Psoas muscle (tissue), 8 donors: Measurements from ENCODE around the gene SP3. TPM values are rescaled to one million over a fixed set of nuclear protein-coding genes. Genes with fewer than 3 reads are reported as not detected.
"Not testable (repeated sequence)": the region's sequence is repeated elsewhere in the genome, so short reads cannot be mapped to it uniquely, and the experiment has no call there.

ENCODE experiments used
- ATAC-seq, 4 donors: fragments of 200-7000 bp; cut with Tn5 transposase; one replicate each; pipeline ENCODE4 v1.9.1; 2020; ENCODE audit warnings: moderate library complexity in 3 of 4, mild to moderate bottlenecking in 2 of 4
- DNase-seq, 2 donors: peaks; one replicate each; pipeline ENCODE4 v3.0.0-alpha.2; 2020
- H3K27ac ChIP-seq: fragments of 200-600 bp; one replicate; pipeline ENCODE4 v1.8.0; 2022
- H3K27me3 ChIP-seq, 3 donors: fragments of 200-600 bp in 1 of 3; one replicate each; pipeline versions ENCODE4 v1.6.1 to v1.8.0; 2013 to 2022; ENCODE audit warnings: low read length in 2 of 3, mild to moderate bottlenecking in 2 of 3, moderate library complexity in 1 of 3; ENCODE audit not compliant: insufficient read depth in 3 of 3
- H3K36me3 ChIP-seq, 2 donors: fragments of 200-600 bp in 1 of 2; one replicate each; pipeline versions ENCODE4 v1.6.1 to v1.8.0; 2013 to 2022; ENCODE audit warnings: low read depth in 1 of 2, mild to moderate bottlenecking in 1 of 2, moderate library complexity in 1 of 2; ENCODE audit not compliant: insufficient read depth in 1 of 2
- H3K4me1 ChIP-seq: fragments of 200-600 bp; one replicate; pipeline ENCODE4 v1.8.0; 2022
- H3K4me3 ChIP-seq: fragments of 200-600 bp; one replicate; pipeline ENCODE4 v1.8.0; 2022; ENCODE audit warnings: mild to moderate bottlenecking
- H3K9me3 ChIP-seq: fragments of 200-600 bp; one replicate; pipeline ENCODE4 v1.8.0; 2022
- WGBS, 3 donors: extraction: QIAGEN DNeasy Blood & Tissue Kit; methylation state at CpG; one replicate each; pipeline versions ENCODE4 v1.1.6 to v1.1.7; 2013; 5-methylcytosine and 5-hydroxymethylcytosine counted together
- intact Hi-C, 2 donors: fragments of 100-400 bp; cut with DNase I; formaldehyde crosslinking; loops; one replicate each; pipeline versions ENCODE4 v1.11.0 to v1.14.2; 2022
- polyA plus RNA-seq, 3 donors: library from polyadenylated mRNA; stranded (reverse); fragments of 200-250 nt; gene quantifications; one replicate each; pipeline ENCODE4 v1.2.3, GENCODE V29; 2013
- total RNA-seq, 4 donors: library from RNA; stranded (reverse); fragmentation: NEBNext Ultra II Directional in 2 of 4; extraction: Animal tissue kit (Norgen Biotek cat#: 25700) in 2 of 4; gene quantifications; one replicate each; pipeline versions ENCODE4 v1.2.1 to v1.2.4, GENCODE V29; 2021 to 2023
- TF ChIP-seq, protein P1 (sequence below): fragments of 200-600 bp; IDR thresholded peaks from one replicate; pipeline ENCODE4 v1.8.0; 2022; ENCODE audit warnings: antibody characterized with exemption
- donor health status: healthy with polysubstance abuse.
- donor health status: DM: no; HTN: no; CAD: no; lungs with moderate emphysema.
- donor health status: Bipolar disorder and iron deficiency.
- donor health status: healthy.
- donor health status: DM: yes; HTN: yes; CAD: no.
- donor health status: DM: no; HTN: no; CAD: no.
- donor health status: DM: no; HTN: no; CAD: no.
- donor health status: DM: yes; HTN: yes; CAD: no.

Gene SP3
- total and polyA plus RNA-seq, 7 donors = 13.9 to 52.0 (median 38.2) TPM

DNA sequence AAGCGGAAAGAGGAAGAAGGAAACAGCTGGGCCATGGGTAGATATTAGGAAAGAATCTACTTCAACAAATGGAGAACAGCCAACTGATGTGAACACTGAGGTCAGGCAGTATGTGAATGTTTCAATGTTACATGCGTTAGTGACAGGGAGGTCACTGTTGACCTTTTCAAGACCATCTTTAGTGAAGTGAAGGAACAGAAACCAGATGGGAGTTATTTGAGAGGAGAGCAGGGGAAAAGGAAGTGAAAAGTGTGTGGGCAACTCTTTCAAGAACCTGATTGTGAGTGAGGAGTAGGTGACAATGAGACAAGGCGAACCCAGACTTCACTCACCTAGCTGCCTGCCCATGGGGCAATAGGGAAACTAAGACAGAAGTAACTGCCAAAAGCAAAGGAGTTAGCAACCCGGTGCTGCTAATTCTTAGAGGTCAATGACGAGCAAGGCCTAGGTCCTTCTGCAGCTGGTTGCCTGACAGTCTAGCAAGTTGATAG is 67.0 kb downstream of the SP3 start:
- H3K9me3 ChIP-seq = no peaks in the 10 kb centered on the region
- H3K4me3 ChIP-seq = no peak overlapping the region
- TF ChIP-seq, protein P1, sequence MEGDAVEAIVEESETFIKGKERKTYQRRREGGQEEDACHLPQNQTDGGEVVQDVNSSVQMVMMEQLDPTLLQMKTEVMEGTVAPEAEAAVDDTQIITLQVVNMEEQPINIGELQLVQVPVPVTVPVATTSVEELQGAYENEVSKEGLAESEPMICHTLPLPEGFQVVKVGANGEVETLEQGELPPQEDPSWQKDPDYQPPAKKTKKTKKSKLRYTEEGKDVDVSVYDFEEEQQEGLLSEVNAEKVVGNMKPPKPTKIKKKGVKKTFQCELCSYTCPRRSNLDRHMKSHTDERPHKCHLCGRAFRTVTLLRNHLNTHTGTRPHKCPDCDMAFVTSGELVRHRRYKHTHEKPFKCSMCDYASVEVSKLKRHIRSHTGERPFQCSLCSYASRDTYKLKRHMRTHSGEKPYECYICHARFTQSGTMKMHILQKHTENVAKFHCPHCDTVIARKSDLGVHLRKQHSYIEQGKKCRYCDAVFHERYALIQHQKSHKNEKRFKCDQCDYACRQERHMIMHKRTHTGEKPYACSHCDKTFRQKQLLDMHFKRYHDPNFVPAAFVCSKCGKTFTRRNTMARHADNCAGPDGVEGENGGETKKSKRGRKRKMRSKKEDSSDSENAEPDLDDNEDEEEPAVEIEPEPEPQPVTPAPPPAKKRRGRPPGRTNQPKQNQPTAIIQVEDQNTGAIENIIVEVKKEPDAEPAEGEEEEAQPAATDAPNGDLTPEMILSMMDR = no peak
- intact Hi-C loops = no loop called here
- ATAC-seq = peak in 1 of 4 donors; percentile 42
- no peak overlapping the region for H3K27ac ChIP-seq
- H3K27me3 ChIP-seq = no peaks in the 10 kb centered on the region
- no peaks in the 10 kb centered on the region for H3K36me3 ChIP-seq
- no peaks in the 10 kb centered on the region for H3K4me1 ChIP-seq
- WGBS, 3 donors = 76 to 78% (median 77%) methylated on average over 5 of the region's 5 CpGs
- no peak for DNase-seq

- H3K4me3 ChIP-seq = no peak overlapping the region
- DNase-seq (no peak), ATAC-seq (no peak)
- 92 to 99% (median 97%) methylated on average over 2 of the region's 2 CpGs for WGBS, 3 donors
- H3K27ac ChIP-seq = no peak overlapping the region
- no peaks in the 10 kb centered on the region for H3K4me1 ChIP-seq
- H3K36me3 ChIP-seq = no peaks in the 10 kb centered on the region
- no peaks in the 10 kb centered on the region for H3K9me3 ChIP-seq
- intact Hi-C loops = no loop called here
- H3K27me3 ChIP-seq = no peaks in the 10 kb centered on the region
- TF ChIP-seq, protein P1 = no peak
Measured at GRCh38 chr2:173896755-173897154, 68.4 kb downstream of the SP3 start.

DNA sequence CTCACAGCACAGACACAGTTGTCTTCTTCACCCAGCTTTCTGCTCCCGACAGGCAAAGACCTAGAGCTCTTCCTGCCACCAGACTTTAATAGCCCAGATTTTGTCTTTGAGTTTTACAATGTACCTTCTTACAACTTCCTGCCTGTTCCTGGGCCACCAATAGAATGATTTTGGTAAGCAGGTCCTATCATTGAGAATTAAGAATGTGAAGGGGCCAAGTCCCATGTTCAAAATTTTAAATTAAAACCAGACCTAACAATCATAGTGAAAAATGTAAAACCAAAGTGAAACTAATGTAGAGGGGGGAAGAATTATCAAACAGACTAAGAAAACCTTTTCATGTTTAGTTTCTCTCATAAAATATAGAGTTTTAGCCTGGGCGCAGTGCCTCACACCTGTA is 72.8 kb downstream of the SP3 start:
- TF ChIP-seq, protein P1 = no peak
- H3K36me3 ChIP-seq = no peaks in the 10 kb centered on the region
- intact Hi-C loops = no loop called here
- no peak overlapping the region for H3K27ac ChIP-seq
- H3K9me3 ChIP-seq = no peaks in the 10 kb centered on the region
- ATAC-seq (no peak), DNase-seq (no peak)
- no peaks in the 10 kb centered on the region for H3K4me1 ChIP-seq
- WGBS, 3 donors = 80 to 83% (median 83%) methylated on average over 2 of the region's 2 CpGs
- no peaks in the 10 kb centered on the region for H3K27me3 ChIP-seq
- H3K4me3 ChIP-seq = no peak overlapping the region

DNA sequence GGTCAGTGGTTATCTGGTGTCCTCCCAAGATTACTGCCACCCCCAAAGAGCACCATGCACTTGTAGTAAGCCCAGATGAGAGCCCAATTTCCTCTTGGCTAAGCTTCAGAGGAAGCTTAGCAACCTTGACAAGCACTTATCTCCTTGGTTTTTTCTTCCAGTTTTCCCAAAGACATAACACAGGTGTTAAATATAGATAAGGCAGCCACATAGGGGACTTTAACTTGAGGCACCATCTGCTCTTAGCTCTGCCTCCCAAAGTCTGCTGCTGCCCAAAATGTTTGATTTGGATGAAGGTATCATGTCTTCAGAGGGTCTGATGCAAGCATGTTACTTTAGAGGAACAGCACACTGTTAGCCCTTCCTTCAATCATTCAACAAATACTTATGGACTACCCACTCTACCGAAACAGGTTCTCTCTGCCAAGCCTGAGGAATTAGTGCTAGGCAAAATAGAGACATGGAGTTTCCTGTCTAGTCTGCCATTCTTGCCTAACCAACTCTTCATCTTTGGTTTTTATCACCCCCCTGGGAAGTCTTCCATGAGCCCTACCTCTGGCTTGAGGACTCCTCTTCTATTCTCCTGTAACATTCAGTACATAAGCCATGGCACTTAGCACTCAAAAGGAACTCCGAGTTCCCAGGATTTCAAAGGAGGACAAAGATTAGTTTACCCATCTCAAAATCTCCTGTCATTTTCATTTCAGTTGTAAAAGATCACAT is 73.7 kb downstream of the SP3 start:
- peaks cover 0 to under 1% (median 0%) of the 10 kb centered on the region in 3 donors for H3K27me3 ChIP-seq
- no peak overlapping the region for H3K27ac ChIP-seq
- DNase-seq = no peak
- no peak for ATAC-seq
- intact Hi-C loops = no loop called here
- H3K36me3 ChIP-seq = no peaks in the 10 kb centered on the region
- TF ChIP-seq, protein P1 = no peak
- 87 to 92% (median 89%) methylated on average over 2 of the region's 2 CpGs for WGBS, 3 donors
- no peaks in the 10 kb centered on the region for H3K4me1 ChIP-seq
- H3K4me3 ChIP-seq = no peak overlapping the region
- no peaks in the 10 kb centered on the region for H3K9me3 ChIP-seq

- intact Hi-C loops = loop anchor here in 1 of 2 donors (10.0 kb wide), 3 partner anchors 155 to 455 kb away; no protein-coding TSS in a partner anchor
- not testable (repeated sequence) for H3K4me1 ChIP-seq, H3K27ac ChIP-seq, H3K9me3 ChIP-seq, H3K36me3 ChIP-seq, ATAC-seq, H3K4me3 ChIP-seq, H3K27me3 ChIP-seq, DNase-seq
- 93 to 100% (median 94%) methylated on average over 1 of the region's 1 CpG for WGBS, 3 donors
Measured at GRCh38 chr2:173889464-173889863, 75.7 kb downstream of the SP3 start.
